CD4-positive, alpha-beta T cell treated with Interleukin-2 at 100 ng/mL for 4 hours (primary cell): ENCODE results near the gene KIF20A.
"Not testable (repeated sequence)": the region's sequence is repeated elsewhere in the genome, so short reads cannot be mapped to it uniquely, and the experiment has no call there.

Experiments
- DNase-seq: peaks from one replicate; pipeline ENCODE4 v3.0.0-alpha.2; 2020; ENCODE audit warnings: low spot score

KIF20A gene

GRCh38 chr5:138178516-138179276, at the start of gene KIF20A, which contains the start of gene BRD8:
TSS of gene KIF20A (plus strand) at chr5:138179112. CDS start at chr5:138179681, 569 bp downstream.
TSS of gene BRD8 (minus strand) at chr5:138178630. CDS start at chr5:138178614, 16 bp downstream.
- peak; percentile 95 for DNase-seq

DNA sequence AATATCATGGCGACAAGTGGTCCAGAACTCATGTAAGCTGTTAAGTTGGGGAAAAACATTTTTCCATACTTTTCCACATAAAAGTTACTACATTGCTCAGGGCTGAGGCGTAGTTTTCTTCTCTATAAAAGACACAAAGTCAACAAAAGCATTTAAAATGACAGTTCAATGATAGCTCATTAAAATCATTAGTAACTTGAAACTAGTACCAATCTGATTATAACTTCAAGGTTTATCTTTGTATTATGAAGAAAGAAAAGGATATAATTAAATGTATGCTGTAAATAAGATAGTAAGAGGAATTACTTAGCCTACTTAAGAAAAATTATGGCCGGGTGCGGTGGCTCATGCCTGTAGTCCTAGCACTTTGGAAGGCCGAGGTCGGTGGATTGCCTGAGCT, 49.6 kb upstream of the KIF20A start:
- no peak for DNase-seq

- DNase-seq = no peak
Measured at GRCh38 chr5:138132543-138132942, 46.4 kb upstream of the KIF20A start.

DNA sequence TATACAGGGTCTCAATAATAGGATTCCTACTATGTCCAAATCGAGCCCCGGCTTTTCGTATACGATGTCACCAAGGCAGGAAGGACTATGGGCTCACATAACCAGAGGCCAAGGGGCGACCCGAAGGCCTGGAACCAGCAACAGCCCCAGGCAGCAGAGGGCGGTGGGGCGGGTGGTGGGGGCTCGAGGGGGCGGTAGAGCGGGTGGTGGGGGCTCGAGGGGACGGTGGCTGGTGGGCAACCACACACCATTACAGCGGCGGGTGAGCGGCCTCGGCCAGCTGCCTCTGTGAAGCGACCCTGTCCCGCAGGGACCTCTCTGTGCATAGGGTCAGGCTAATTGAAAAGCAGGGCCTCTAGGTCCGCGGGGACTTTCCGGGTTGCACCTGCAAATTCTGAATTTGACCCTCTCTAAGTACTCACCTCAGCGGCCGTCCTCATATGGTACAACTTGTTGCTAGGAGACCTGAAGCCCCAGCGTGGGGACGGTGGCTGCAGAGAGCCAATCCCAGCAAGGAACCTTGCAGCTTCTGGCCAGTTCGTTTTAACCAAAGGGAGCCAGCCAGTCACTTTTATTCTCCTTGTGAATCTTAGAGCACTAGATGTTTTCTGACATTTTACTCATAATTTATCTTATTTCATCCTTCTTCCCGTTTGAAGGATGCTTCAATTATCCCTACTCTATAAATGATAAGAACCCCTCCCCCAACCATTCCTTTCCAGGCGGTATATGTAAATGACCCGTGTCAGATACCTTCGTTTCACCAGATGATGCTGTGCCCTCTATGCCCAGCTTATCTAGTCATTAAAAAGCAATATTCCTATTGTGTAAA, 39.7 kb upstream of the KIF20A start, which contains the start of gene NME5:
NME5 (minus strand) TSS at position 480 of the 832 bp plus-strand sequence. CDS start 648 bp downstream, outside the sequence.
- DNase-seq = no peak

GRCh38 chr5:138139781-138140090, 39.2 kb upstream of the KIF20A start:
- DNase-seq = no peak

DNA sequence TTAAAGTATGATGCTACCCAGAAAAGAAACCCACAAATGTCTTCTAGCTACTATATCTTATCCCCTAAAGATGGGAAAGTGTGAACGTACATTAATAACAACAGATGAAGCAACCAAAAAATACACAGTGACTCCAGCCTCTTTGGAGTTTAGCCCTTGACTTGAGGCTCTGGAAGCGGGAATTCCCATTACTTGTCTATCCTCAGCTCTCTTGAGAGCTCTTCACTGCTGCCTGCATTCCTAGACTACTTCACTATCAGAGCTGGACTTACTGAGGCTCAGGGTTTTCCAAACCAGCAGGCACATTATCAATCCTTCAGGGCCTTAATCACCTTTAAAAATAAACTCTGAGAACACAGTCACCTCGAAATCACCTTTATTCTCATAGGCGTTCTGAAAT, 38.6 kb upstream of the KIF20A start:
- DNase-seq = no peak

DNA sequence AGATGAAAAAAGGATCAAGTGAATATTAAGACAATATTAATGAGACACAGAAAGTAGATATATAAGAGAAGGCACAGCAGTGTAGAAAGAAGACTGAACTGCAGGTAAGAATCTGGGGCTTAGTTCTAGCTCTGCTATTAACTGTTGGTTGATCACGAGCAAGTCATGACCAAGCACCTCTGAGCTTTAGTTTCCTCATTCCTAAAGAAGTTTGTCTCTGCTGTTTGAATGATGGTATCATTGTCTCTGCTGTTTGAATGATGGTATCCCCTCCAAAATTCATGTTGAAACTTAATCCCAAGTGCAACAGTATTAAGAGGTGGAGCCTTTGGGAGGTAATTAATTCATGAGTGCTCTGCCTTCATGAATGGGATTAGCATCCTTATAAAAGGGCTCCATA, 37.2 kb upstream of the KIF20A start:
- DNase-seq = no peak

DNA sequence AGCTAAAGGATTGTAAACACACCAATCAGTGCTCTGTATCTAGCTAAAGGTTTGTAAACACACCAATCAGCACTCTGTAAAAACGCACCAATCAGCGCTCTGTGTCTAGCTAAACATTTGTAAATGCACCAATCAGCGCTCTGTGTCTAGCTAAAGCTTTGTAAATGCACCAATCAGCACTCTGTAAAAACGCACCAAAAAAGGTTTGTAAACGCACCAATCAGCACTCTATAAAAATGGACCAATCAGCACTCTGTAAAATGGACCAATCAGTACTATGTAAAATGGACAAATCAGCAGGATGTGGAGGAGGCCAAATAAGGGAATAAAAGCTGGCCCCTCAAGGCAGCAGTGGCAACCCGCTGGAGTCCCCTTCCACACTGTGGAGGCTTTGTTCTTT, 35.3 kb upstream of the KIF20A start:
- not testable (repeated sequence) for DNase-seq

GRCh38 chr5:138148811-138149210, 30.1 kb upstream of the KIF20A start:
- no peak for DNase-seq

DNA sequence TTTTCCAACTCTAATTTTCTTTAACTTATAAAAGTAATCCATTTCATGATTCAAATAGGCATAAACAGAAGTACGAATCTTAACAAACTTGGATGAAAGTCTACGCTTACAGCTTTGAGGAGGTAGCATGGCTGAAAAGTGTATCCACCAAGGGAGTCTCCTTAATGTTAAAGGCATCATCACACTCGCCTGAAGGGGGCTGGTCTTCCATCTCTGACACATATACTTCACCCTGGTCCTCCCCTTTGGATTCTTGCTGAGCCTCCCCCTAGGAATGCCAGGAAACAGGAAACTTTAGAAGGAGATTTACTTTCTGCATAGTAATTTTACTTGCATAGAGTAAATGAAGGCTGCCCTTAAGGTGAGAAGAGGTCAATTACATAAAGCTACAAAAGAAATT, 29.4 kb upstream of the KIF20A start:
- no peak for DNase-seq

DNA sequence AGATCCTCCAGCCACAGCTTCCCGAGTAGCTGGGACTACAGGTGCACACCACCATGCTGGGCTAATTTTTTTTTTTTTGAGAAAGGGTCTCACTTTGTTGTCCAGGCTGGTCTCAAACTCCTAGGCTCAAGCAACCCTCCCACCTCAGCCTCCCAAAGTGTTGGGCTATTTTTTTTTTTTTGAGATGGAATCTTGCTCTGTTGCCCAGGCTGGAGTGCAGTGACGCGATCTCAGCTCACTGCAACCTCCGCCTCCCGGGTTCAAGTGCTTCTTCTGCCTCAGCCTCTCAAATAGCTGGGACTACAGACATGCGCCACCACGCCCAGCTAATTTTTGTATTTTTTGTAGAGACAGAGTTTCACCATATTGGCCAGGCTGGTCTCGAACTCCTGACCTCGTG, 22.9 kb upstream of the KIF20A start:
- DNase-seq = not testable (repeated sequence)

- DNase-seq = no peak
Measured at GRCh38 chr5:138157626-138158025, 21.3 kb upstream of the KIF20A start.

DNA sequence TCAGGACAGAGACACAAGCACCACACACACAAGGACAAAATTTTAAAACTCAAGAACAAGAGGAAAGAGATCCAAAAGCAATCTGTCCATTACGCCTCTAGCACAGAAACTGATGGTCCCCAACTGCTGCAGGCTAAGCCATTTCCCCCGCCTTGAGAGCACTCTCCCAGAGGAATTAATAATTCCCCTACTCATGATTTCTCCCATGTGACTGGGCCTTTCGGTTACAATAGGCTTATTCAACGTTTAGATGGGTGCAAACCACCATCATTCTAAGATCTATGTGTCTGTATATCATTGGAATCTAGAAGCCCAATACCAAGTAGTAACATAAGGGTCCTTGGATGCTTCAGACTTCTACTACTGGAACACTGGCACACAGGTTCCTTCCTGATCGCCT, 19.2 kb upstream of the KIF20A start:
- no peak for DNase-seq

DNA sequence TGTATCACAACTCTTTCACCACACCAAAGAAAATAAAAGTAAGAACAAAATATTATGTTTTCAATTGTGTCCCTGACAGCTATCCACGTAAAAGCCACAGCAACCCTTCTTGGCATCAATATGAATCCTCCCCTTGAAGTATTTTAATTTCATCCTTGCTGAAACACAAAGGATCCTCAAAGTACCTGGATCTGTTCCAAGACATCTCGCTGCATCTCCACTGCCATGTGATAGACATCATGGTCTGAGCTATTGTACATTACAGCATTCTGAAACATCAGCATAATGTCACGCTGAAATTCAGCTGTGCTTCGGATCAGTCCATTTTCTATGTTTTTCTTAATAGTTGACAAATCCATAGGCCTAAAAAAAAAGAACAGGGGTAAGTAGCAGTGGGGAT, 18.2 kb upstream of the KIF20A start:
- no peak for DNase-seq

DNA sequence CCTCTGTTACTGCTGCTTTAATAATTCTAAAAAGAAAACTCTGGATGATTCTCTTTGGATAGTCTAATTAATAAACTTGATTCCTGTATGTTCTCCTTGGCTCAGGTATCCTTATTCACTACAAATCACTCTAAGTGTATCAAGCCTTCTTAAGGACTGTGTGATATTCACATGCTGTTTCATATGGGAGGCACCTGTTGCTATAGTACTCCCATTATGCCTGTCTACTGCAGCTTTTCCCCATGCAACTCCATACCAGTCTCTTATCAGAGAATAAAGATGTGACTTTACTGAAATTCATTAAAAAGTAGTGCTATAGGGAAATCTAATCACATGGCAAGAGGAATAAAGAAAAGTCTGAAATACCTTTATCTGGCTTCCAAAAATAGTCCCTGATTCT, 15.2 kb upstream of the KIF20A start:
- DNase-seq = no peak

GRCh38 chr5:138169124-138169523, 9.8 kb upstream of the KIF20A start:
- DNase-seq = no peak

- no peak for DNase-seq
Measured at GRCh38 chr5:138170299-138170698, 8.6 kb upstream of the KIF20A start.

GRCh38 chr5:138177941-138178515, 884 bp upstream of the KIF20A start:
- DNase-seq = peak; percentile 27

DNA sequence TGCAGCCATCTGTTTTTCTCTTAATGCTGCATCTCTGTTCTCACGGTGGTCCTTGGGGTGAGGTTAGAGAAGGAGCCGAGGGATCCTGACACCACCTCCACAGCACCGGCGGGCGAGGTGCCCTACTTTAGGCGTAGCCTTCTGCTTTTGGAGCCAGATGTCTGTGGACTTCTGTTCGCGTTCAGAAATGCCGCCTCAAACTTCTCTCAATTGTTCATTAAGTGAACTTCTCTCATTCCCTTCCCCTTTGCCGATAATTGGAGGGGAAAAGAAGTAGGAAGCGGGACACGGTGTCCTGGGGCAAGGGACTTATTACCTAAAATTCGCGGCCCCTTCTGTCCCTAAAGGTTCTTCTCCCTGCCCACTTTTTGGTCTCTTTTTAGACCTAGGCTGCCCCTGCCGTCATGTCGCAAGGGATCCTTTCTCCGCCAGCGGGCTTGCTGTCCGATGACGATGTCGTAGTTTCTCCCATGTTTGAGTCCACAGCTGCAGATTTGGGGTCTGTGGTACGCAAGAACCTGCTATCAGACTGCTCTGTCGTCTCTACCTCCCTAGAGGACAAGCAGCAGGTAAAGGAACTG, 455 bp downstream of the KIF20A start:
- DNase-seq = no peak

GRCh38 chr5:138180183-138180782, 1.4 kb downstream of the KIF20A start:
- peak; percentile 44 for DNase-seq

DNA sequence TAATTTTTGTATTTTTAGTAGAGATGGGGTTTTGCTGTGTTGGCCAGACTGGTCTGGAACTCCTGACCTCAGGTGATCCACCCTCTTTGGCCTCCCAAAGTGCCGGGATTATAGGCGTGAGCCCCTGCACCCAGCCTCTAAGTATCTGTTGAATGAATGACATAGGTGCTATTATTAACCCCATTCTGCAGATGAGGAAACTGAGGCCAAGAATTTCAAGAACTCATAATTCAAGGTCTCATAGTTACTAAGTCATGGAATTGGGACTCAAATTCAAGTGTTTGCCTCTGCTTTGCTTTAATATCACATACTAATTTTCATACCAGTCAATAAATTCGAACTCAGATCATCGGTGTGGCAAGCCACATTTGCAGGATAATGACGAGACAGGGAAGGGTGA, 1.9 kb downstream of the KIF20A start:
- DNase-seq = no peak

GRCh38 chr5:138182808-138183207, 3.9 kb downstream of the KIF20A start:
- no peak for DNase-seq
